ENCODE results near the gene QSOX2. TPM values are rescaled to one million over a fixed set of nuclear protein-coding genes. Genes with fewer than 3 reads are reported as not detected.

Gene QSOX2
- total and polyA plus RNA-seq, 12 donors: 4.6 to 9.1 (median 7.7) TPM

GRCh38 chr9:136171801-136172411, 73.7 kb downstream of the QSOX2 start:
- Histone ChIP-seq H3K4me3 (no peak overlapping the region), H3K36me3 (no peaks in the 10 kb centered on the region), H3K27me3 (peaks cover 0 to 50% (median 29%) of the 10 kb centered on the region in 7 donors), H3K27ac (no peak overlapping the region), H3K9me3 (no peaks in the 10 kb centered on the region), H3K4me1 (no peaks in the 10 kb centered on the region)
- no peak for ATAC-seq
- intact Hi-C loops (cut with DNase I): loop anchor here in 8 of 10 donors (2.0 to 10.0 kb wide), 4 partner anchors 110 to 115 kb away; no protein-coding TSS in a partner anchor
- DNase-seq: no peak
- 67 to 73% methylated on average over 11 of the region's 11 CpGs for whole genome bisulfite sequencing, 2 donors
- TF ChIP-seq CTCF (IDR thresholded peaks at IDR 0.05): no peak

DNA sequence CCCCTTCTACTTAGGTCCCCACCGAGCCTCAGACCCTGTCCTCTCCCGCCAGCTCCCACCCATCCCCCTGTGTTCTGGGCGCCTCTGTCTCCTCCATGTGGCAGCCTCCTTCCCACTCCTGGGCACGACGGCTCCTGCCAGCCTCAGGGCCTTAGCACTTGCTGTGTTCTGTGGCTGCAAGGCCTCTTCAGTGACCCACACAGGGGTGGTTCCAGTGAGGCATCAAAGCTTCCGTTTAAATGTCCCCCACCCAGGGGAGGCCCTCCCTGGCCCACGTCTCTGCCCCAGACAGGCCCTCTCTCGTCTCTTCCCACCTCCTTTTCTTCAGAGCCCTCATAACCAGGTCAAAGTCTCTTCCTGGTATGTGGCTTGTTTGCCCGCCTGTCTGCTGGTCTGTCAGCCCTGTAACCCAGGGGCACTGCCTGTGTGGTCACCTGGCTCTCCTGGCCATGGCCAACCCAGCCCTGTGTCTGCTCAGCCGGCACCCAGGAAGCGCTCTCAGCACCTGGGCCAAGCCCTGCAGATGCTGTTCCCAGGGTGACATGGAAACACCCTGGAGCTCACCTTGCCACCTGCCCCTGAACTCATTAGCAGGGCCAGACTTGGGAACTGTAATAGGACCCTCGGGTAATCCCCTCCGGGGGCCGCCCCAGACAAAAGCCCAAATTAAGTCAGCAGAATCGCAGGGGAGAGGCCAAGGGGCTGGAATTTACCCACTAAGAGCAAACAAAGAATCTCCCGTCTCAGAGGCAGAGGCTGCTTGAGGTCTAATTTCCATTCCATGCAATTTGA, 74.4 kb downstream of the QSOX2 start:
- DNase-seq: no peak
- H3K9me3 ChIP-seq: peaks cover 0 to 4% (median 0%) of the 10 kb centered on the region in 11 donors
- no peak overlapping the region for H3K4me3 ChIP-seq
- H3K27ac ChIP-seq: no peak overlapping the region
- no peak for ATAC-seq
- H3K36me3 ChIP-seq: no peaks in the 10 kb centered on the region
- no peak for TF ChIP-seq CTCF (IDR thresholded peaks at IDR 0.05)
- no peaks in the 10 kb centered on the region for H3K4me1 ChIP-seq
- 43 to 47% methylated on average over 16 of the region's 16 CpGs for WGBS, 2 donors
- H3K27me3 ChIP-seq: peaks cover 0 to 44% (median 29%) of the 10 kb centered on the region in 7 donors
- intact Hi-C loops (cut with DNase I): loop anchor here in 8 of 10 donors (2.0 to 10.0 kb wide), 4 partner anchors 111 to 116 kb away; no protein-coding TSS in a partner anchor

- Histone ChIP-seq H3K36me3 (no peaks in the 10 kb centered on the region), H3K4me3 (no peak overlapping the region), H3K4me1 (no peaks in the 10 kb centered on the region), H3K27ac (no peak overlapping the region), H3K9me3 (peaks cover 0 to 10% (median 0%) of the 10 kb centered on the region in 11 donors), H3K27me3 (peaks cover 0 to 44% (median 29%) of the 10 kb centered on the region in 7 donors)
- peak; percentile 50 to 80 (median 68) for TF ChIP-seq CTCF (IDR thresholded peaks at IDR 0.05)
- intact Hi-C loops (cut with DNase I): loop anchor here in 9 of 10 donors (1.0 to 10.0 kb wide), 5 partner anchors 112 to 117 kb away; no protein-coding TSS in a partner anchor
- 45 to 47% methylated on average over 28 of the region's 28 CpGs for WGBS, 2 donors
- DNase-seq: peak in 1 of 2 donors; percentile 34
- ATAC-seq: peak in 7 of 8 donors; percentile 25 to 79 (median 71)
Measured at GRCh38 chr9:136170006-136170901, 75.4 kb downstream of the QSOX2 start.

DNA sequence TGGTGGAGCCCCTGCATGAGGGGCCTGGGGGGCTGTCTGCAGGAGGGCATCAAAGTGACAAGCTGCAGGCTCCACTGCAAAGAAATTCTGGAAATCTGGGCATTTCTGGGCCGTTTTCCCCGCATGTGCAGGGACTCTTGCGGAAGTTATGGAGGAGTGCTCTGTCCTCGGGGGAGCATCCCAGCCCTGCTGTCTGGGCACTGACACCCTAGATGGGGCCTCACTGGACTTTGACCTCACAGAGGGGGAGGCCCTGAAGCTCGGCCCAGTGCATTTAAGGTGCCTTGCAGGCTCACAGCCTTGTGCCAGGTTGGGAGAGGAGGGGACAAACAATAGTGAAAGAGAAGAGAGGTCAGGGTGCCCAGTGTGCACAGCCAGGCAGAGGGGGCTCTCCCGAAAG, 76.1 kb downstream of the QSOX2 start:
- H3K4me3 ChIP-seq: no peak overlapping the region
- 65% methylated on average over 6 of the region's 6 CpGs for WGBS, 2 donors

More for the DNA sequence above, 76.1 kb downstream of the QSOX2 start:
- Histone ChIP-seq H3K27ac (no peak overlapping the region), H3K27me3 (peaks cover 0 to 44% (median 29%) of the 10 kb centered on the region in 7 donors), H3K4me1 (no peaks in the 10 kb centered on the region), H3K36me3 (no peaks in the 10 kb centered on the region), H3K9me3 (peaks cover 0 to 10% (median 0%) of the 10 kb centered on the region in 11 donors)
- ATAC-seq (no peak), DNase-seq (no peak)
- no peak for TF ChIP-seq CTCF (IDR thresholded peaks at IDR 0.05)
- intact Hi-C loops (cut with DNase I): loop anchor here in 1 of 10 donors (1.0 kb wide), 1 partner anchor 114 kb away; no protein-coding TSS in a partner anchor
